Activated CD4-positive, alpha-beta T cell treated with anti-CD3 and anti-CD28 coated beads for 4 hours (primary cell): Measurements from ENCODE around the gene SUSD3.

ENCODE experiments used
- DNase-seq, 2 donors: peaks; one replicate each; pipeline ENCODE4 v3.0.0-alpha.2; 2020

Gene SUSD3

GRCh38 chr9:93030642-93031628, 27.6 kb upstream of the SUSD3 start:
- no peak for DNase-seq

- DNase-seq, result no peak
These were observed 26.7 kb upstream of the SUSD3 start for GRCh38 chr9:93031629-93032430.

- DNase-seq, result no peak
These were observed 26.0 kb upstream of the SUSD3 start for GRCh38 chr9:93032545-93032944.

GRCh38 chr9:93033531-93033930, 25.0 kb upstream of the SUSD3 start:
- no peak for DNase-seq

- no peak for DNase-seq
These were observed 23.3 kb upstream of the SUSD3 start for GRCh38 chr9:93035106-93035660.

- no peak for DNase-seq
These were observed 22.6 kb upstream of the SUSD3 start for GRCh38 chr9:93035821-93036351.

- DNase-seq, result no peak
These were observed 21.5 kb upstream of the SUSD3 start for GRCh38 chr9:93036887-93037475.

GRCh38 chr9:93037476-93037971, 21.0 kb upstream of the SUSD3 start:
- no peak for DNase-seq

- DNase-seq, result no peak
These were observed 19.6 kb upstream of the SUSD3 start for GRCh38 chr9:93038918-93039317.

GRCh38 chr9:93039456-93039855, 19.0 kb upstream of the SUSD3 start:
- DNase-seq, result no peak

GRCh38 chr9:93039976-93040375, 18.5 kb upstream of the SUSD3 start:
- no peak for DNase-seq

GRCh38 chr9:93040409-93040808, 18.1 kb upstream of the SUSD3 start:
- DNase-seq, result no peak

- DNase-seq, result no peak
These were observed 17.2 kb upstream of the SUSD3 start for GRCh38 chr9:93041108-93041802.

- no peak for DNase-seq
These were observed 15.4 kb upstream of the SUSD3 start for GRCh38 chr9:93043122-93043521.

GRCh38 chr9:93045521-93045920, 13.0 kb upstream of the SUSD3 start:
- DNase-seq, result no peak

- DNase-seq, result no peak
These were observed 9.7 kb upstream of the SUSD3 start for GRCh38 chr9:93048566-93049448.

- no peak for DNase-seq
These were observed 9.0 kb upstream of the SUSD3 start for GRCh38 chr9:93049491-93049890.

- DNase-seq, result no peak
These were observed 8.3 kb upstream of the SUSD3 start for GRCh38 chr9:93050231-93050630.

GRCh38 chr9:93051680-93052089, 6.8 kb upstream of the SUSD3 start:
- DNase-seq, result no peak

GRCh38 chr9:93052791-93053540, 5.5 kb upstream of the SUSD3 start:
- no peak for DNase-seq
